Prostate gland (tissue), 2 donors: ENCODE measurements around the gene CROCC.

Experiments used
- CTCF ChIP-seq, 4 experiments: fragments of 200-600 bp in 2 of 4; fragments of 450-650 bp in 2 of 4; sonication (generic) in 2 of 4; IDR thresholded peaks; 1 replicate in 3 of 4; 2 replicates in 1 of 4; pipeline ENCODE4 v1.5.1; 2016 to 2019; ENCODE audit warnings: antibody characterized with exemption in 4 of 4, mild to moderate bottlenecking in 2 of 4, moderate library complexity in 2 of 4
- POLR2A ChIP-seq: fragments of 450-650 bp; IDR thresholded peaks from one replicate; pipeline ENCODE4 v1.6.1; 2016; ENCODE audit warnings: antibody characterized with exemption, mild to moderate bottlenecking
- POLR2AphosphoS5 ChIP-seq: sonication (generic); formaldehyde crosslinking; IDR thresholded peaks from one replicate; pipeline ENCODE4 v1.6.1; 2017; ENCODE audit warnings: antibody characterized with exemption

- TF ChIP-seq CTCF (IDR thresholded peaks at IDR 0.05) (no peak), POLR2A (no peak), POLR2AphosphoS5 (no peak)
These were observed 22.3 kb downstream of the CROCC start for GRCh38 chr1:16944038-16944437.
